Measurements from ENCODE around the gene SHTN1.

GRCh38 chr10:116880716-116881482, 124.1 kb downstream of the SHTN1 start:
- TF ChIP-seq CTCF (IDR thresholded peaks at IDR 0.05) (no peak), POLR2AphosphoS5 (IDR thresholded peaks at IDR 0.05) (no peak), POLR2A (IDR thresholded peaks at IDR 0.05) (no peak), EP300 (IDR thresholded peaks at IDR 0.05) (no peak)
